Adrenal gland (tissue), 5 donors: ENCODE measurements around the gene CTNND2.

Experiments
- POLR2A ChIP-seq, 2 donors: fragments of 450-650 bp; IDR thresholded peaks; one replicate each; pipeline ENCODE4 v1.6.1; 2017; ENCODE audit warnings: antibody characterized with exemption in 2 of 2, mild to moderate bottlenecking in 2 of 2, moderate library complexity in 1 of 2
- TF ChIP-seq, protein P1 (sequence below), 6 experiments: fragments of 450-650 bp in 4 of 6; fragments of 200-600 bp in 2 of 6; sonication (generic) in 1 of 6; IDR thresholded peaks; 1 replicate in 5 of 6; 2 replicates in 1 of 6; pipeline versions ENCODE4 v1.5.1 to v1.8.0; 2016 to 2021; ENCODE audit warnings: antibody characterized with exemption in 6 of 6, mild to moderate bottlenecking in 2 of 6, moderate library complexity in 1 of 6
- donor health status: DM: no; HTN: no; CAD: no.

DNA sequence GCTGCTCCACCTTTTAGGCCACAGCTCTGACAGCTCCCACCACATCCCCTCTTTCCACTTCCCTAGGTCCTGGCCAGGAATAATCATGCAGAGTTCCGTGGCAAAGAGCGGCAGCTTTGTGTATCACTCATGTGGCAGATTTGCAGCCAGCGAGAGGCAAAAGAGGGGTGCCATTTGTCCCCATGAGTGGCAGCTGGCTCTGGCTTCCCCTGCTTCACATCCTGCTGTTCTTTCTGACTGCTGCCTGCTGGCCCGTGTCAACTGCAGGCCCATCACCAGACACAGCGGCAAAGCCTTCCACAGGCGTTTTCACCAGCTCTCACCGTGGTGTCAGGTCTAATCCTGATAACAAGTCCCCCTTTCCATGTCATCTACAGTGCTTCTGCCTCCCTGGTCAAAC is 712.6 kb downstream of the CTNND2 start:
- no peak for TF ChIP-seq POLR2A (IDR thresholded peaks at IDR 0.05)
- TF ChIP-seq, protein P1, sequence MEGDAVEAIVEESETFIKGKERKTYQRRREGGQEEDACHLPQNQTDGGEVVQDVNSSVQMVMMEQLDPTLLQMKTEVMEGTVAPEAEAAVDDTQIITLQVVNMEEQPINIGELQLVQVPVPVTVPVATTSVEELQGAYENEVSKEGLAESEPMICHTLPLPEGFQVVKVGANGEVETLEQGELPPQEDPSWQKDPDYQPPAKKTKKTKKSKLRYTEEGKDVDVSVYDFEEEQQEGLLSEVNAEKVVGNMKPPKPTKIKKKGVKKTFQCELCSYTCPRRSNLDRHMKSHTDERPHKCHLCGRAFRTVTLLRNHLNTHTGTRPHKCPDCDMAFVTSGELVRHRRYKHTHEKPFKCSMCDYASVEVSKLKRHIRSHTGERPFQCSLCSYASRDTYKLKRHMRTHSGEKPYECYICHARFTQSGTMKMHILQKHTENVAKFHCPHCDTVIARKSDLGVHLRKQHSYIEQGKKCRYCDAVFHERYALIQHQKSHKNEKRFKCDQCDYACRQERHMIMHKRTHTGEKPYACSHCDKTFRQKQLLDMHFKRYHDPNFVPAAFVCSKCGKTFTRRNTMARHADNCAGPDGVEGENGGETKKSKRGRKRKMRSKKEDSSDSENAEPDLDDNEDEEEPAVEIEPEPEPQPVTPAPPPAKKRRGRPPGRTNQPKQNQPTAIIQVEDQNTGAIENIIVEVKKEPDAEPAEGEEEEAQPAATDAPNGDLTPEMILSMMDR (IDR thresholded peaks at IDR 0.05), result no peak
